Stimulated activated CD4-positive, alpha-beta T cell treated with anti-CD3 and anti-CD28 coated beads, Interleukin-15, amount 100 ng/mL, for 1 hour (primary cell): ENCODE data around the gene TNS3.

Experiments
- DNase-seq, 2 donors: peaks; one replicate each; pipeline ENCODE4 v3.0.0-alpha.2; 2020; ENCODE audit warnings: low read depth in 1 of 2, low spot score in 1 of 2

TNS3 gene

DNA sequence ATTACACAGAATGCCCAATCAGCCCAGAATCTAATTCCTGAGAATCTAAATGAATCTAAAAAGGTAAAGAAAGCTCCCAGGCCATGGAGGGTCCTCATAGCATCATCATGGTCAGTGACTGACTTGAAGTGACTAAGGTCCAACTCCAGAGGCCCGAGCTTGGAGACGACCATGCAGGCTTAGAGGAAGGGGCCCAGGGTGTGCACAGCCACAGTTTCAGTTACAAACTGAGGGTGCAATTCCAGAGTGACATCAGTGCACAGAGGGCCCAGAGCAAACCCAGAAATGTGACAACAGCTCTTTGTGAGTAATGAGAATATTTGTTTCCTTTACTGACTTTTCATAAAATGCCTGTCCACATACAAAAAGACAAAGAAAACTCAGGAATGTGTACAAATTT is 170.0 kb downstream of the TNS3 start:
- DNase-seq, result no peak

GRCh38 chr7:47411281-47411869 is 170.5 kb downstream of the TNS3 start:
- no peak for DNase-seq

DNA sequence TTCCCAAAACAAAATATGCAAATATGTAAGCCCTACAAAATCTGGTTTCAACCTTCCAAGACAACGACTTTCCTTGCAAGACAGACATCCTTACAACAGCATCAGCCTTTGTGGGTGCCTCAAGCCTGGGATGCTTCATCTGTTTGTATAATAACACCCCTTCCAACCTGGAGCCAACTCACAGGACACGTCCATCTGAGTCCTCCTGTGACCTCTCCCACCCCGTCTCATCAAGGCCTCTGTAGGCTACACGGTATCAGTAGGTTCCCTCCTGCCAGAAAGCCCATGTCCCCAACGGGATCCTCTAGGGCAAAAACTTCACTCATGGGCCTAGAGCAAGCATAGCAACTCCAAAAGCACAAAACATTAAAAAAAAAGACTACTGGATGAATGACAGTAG is 173.2 kb downstream of the TNS3 start:
- DNase-seq, result no peak

- DNase-seq, result no peak
These were observed 173.9 kb downstream of the TNS3 start for GRCh38 chr7:47407821-47408674.

- no peak for DNase-seq
These were observed 174.8 kb downstream of the TNS3 start for GRCh38 chr7:47407136-47407535.

- DNase-seq, result no peak
These were observed 175.1 kb downstream of the TNS3 start for GRCh38 chr7:47406801-47407129.

GRCh38 chr7:47405921-47406800 is 175.8 kb downstream of the TNS3 start:
- DNase-seq, result no peak

DNA sequence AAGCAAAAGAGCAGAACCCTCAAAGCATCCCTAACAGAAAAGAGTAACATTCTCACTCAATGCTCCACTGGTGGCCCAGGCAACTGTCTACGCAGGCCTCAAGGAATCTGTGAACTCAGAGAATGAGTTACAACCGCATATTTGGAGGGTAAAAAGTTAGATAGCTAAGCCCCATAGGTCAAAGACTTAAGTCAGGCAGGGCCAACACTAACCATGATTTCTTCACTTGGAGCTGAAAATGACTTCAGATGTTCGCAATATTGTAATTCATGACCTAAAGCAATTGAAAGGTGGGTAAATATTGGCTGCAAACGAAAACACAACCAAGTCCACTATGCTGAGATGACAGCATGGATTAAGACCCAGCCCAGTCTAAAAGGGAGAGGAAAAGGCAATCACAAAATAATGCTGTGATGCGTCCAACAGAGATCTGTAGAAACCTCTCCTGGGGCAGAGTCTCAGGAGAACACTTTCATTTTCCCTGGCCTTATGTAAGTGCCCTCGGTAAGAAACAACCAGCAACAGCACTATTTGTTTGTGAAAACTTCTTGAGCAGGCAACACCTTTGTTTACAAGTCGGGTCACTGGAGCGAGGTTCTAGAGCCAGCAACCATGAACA is 176.5 kb downstream of the TNS3 start:
- no peak for DNase-seq

DNA sequence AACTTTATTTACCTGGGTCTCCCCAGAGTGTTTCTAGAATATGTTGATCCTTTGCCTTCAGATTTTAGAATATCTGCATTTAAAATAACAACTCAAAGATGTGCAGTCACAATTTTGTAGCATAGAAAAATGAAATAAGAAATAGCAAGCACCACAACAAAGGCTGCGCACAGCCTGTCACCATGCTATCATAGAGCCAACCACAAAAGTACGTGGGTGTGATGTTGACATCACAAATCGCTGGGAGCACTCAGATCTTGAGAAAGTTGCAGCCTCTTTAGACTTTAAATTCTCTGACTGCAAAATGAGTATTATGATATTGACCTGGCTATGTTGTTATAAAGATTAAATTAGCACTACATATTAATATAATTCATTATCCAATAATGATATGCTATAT is 177.9 kb downstream of the TNS3 start:
- DNase-seq, result no peak

GRCh38 chr7:47402941-47403866 is 178.7 kb downstream of the TNS3 start:
- no peak for DNase-seq

DNA sequence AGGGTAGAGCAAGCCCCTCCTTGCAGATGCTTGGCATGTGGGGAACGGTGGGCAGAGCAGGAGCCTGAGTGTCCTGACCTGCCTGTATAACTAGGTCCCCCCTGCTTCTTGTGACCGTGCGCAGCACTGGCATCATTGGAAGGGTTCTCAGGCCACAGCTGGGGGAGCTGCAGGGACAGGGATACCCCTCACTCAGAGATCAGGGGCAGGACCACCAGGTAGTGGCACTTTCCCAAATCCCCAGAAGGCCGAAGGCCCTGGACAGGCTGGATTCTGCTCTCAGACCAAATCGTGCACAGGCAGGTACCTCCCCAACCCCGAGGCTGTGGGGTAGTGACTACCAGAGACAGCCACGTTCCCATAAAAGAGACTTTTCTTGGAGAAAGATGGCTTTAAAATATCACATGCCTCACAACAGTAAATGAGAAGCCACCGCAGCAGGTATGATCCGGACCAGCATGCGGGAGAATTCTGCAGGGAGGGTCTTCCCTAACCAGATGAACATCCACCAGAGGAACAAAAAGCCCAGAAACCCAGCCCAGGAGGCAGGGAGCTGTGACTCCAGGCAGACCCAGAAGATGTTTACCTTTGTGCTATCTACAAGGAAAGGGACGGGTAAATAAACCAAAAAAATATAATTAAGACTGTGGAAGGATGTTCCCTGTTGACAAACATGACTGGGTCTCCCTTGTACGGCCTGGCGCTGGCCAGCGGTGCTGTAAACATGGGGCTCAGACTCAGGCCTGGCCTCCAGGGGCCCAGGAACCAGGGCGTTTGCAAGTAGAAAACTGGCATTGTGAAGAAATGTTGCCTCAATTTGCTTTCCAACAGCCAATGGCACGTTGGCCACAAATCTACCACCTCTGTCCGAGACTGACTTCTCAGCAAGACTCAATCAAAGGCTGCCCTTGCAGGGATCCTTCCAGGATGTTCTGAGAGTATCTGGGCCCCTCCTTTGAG is 180.0 kb downstream of the TNS3 start:
- no peak for DNase-seq

GRCh38 chr7:47400741-47401206 is 181.1 kb downstream of the TNS3 start:
- no peak for DNase-seq

- no peak for DNase-seq
These were observed 181.9 kb downstream of the TNS3 start for GRCh38 chr7:47400001-47400400.

DNA sequence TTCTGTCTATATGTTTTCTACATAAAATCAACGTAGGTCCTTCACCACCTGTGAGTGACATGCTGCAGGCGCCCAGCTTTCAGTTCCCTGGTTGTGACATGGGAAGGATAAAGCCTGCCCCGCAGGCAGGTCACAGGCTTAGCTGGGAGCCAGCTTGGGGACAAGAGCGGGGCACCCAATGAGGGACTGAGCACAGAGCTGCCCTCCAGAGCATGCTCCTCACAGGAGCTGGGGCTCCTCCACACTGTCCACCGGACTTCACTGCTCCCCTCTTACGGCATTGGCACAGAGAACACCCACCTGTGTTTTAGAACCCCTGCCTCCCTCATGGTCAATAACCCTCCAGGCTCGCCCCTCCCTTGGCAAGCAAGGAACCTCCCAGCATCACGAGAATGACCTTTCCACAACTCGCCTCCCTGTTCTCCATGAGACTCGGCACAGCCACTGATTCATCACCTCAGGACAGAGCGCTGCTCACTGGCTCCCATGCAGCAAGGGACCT is 187.1 kb downstream of the TNS3 start:
- no peak for DNase-seq

DNA sequence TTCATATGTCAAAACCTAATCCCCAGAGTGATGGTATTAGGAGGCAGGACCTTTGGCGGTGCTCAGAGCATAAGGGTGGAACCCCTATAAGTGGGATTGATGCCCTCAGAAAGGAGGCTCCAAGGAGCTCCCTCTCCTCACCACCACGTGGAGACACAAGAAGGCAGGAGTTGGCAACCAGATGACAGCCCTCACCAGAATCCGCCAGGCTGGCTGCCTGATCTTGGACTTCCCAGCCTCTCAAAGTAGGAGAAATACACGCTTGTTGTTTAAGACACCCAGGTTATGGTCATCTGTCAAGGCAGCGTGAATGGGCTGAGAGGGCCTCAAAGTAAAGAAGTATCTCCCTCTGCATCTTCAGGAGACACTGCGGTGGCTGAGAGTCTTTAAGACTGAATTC is 187.7 kb downstream of the TNS3 start:
- no peak for DNase-seq

- DNase-seq, result no peak
These were observed 188.5 kb downstream of the TNS3 start for GRCh38 chr7:47393406-47393805.

- no peak for DNase-seq
These were observed 189.6 kb downstream of the TNS3 start for GRCh38 chr7:47392241-47392759.

GRCh38 chr7:47391726-47392125 is 190.2 kb downstream of the TNS3 start:
- no peak for DNase-seq

DNA sequence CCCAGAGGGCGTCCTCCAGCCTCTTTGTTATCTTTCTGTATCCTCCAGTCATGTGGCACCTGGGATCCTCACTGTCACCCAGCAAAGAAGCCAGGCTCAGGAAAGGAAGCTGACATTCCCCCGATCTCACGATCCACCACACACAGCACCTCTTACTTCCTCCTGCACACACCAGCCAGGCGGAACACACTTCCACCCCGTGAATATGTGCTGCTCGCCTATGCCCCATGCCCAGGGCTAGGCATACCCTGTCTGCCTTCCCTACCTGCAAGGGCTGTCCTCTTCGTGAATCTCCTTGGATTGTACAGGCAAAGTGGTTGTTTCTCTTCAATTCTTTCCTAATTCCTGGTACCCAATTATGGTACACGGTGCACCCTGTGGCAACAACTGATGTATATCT is 191.0 kb downstream of the TNS3 start:
- no peak for DNase-seq
